GM12801 (cell line): Measurements from ENCODE around the gene SMR3B.

ENCODE experiments used
- CTCF ChIP-seq: IDR thresholded peaks from one replicate; pipeline ENCODE4 v1.5.1; 2011; ENCODE audit warnings: control low read depth; ENCODE audit not compliant: insufficient read length; ENCODE audit errors: extremely low read depth

Gene SMR3B

GRCh38 chr4:70399319-70399718 is 16.4 kb downstream of the SMR3B start:
- TF ChIP-seq CTCF: no peak

- TF ChIP-seq CTCF: no peak
These were observed 19.8 kb downstream of the SMR3B start for GRCh38 chr4:70402762-70403161.

GRCh38 chr4:70405765-70406164 is 22.8 kb downstream of the SMR3B start:
- TF ChIP-seq CTCF: no peak

GRCh38 chr4:70425306-70425705 is 42.4 kb downstream of the SMR3B start:
- no peak for TF ChIP-seq CTCF

GRCh38 chr4:70426789-70427188 is 43.9 kb downstream of the SMR3B start:
- TF ChIP-seq CTCF: no peak

- TF ChIP-seq CTCF: no peak
These were observed 54.3 kb downstream of the SMR3B start for GRCh38 chr4:70437197-70437596.
